SK-N-SH (cell line): ENCODE measurements around the gene FBXW5.

Experiments used
- CHD2 ChIP-seq: fragments of 150-350 bp; IDR thresholded peaks from 2 replicates; pipeline ENCODE4 v1.6.1; 2018; ENCODE audit warnings: low read length; ENCODE audit not compliant: partially characterized antibody
- CTCF ChIP-seq: fragments of 200-600 bp; sonication (generic); IDR thresholded peaks from 2 replicates; pipeline ENCODE4 v1.6.1; 2017; ENCODE audit warnings: antibody characterized with exemption, mild to moderate bottlenecking, moderate library complexity
- ELF1 ChIP-seq: IDR thresholded peaks from 2 replicates; pipeline ENCODE4 v1.4.0; 2012
- EP300 ChIP-seq, 2 experiments: IDR thresholded peaks; 2 replicates each; pipeline versions ENCODE4 v1.4.0 to v1.6.1; 2012; ENCODE audit warnings: borderline replicate concordance in 1 of 2, low read depth in 1 of 2, low read length in 1 of 2
- JUND ChIP-seq: IDR thresholded peaks from 2 replicates; pipeline ENCODE4 v1.4.0; 2012
- MXI1 ChIP-seq: IDR thresholded peaks from 2 replicates; pipeline ENCODE4 v1.6.1; 2012; ENCODE audit warnings: mild to moderate bottlenecking, low read depth, low read length, improper control_type of control experiment
- NRF1 ChIP-seq: IDR thresholded peaks from 2 replicates; pipeline ENCODE4 v1.6.1; 2012; ENCODE audit warnings: low read depth, mild to moderate bottlenecking, low read length
- REST ChIP-seq: IDR thresholded peaks from 2 replicates; pipeline ENCODE4 v1.6.1; 2012; ENCODE audit warnings: mild to moderate bottlenecking, low read depth, low read length, moderate library complexity
- SIN3A ChIP-seq: IDR thresholded peaks from 2 replicates; pipeline ENCODE4 v1.6.1; 2012; ENCODE audit warnings: low read depth, mild to moderate bottlenecking, low read length, moderate library complexity, borderline replicate concordance
- USF1 ChIP-seq: IDR thresholded peaks from 2 replicates; pipeline ENCODE4 v1.4.0; 2012; ENCODE audit warnings: low read depth, borderline replicate concordance
- TF ChIP-seq, protein P1 (sequence below): fragments of 150-350 bp; IDR thresholded peaks from 2 replicates; pipeline ENCODE4 v1.6.1; 2017; ENCODE audit warnings: antibody characterized with exemption, low read length, low read depth, borderline replicate concordance
- TF ChIP-seq, protein P2 (sequence below): IDR thresholded peaks from 2 replicates; pipeline ENCODE4 v1.4.0; 2012; ENCODE audit warnings: low read depth, borderline replicate concordance

GRCh38 chr9:136913701-136914438, 30.7 kb downstream of the FBXW5 start:
- no peak for TF ChIP-seq USF1
- TF ChIP-seq CHD2 = no peak
- no peak for TF ChIP-seq CTCF
- TF ChIP-seq, protein P1, sequence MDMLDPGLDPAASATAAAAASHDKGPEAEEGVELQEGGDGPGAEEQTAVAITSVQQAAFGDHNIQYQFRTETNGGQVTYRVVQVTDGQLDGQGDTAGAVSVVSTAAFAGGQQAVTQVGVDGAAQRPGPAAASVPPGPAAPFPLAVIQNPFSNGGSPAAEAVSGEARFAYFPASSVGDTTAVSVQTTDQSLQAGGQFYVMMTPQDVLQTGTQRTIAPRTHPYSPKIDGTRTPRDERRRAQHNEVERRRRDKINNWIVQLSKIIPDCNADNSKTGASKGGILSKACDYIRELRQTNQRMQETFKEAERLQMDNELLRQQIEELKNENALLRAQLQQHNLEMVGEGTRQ = no peak
- TF ChIP-seq REST = no peak
- TF ChIP-seq SIN3A = no peak
- TF ChIP-seq EP300 (IDR thresholded peaks at IDR 0.05; ENCODE audit: borderline replicate concordance in 1 of 2, low read depth in 1 of 2, low read length in 1 of 2) = no peak
- TF ChIP-seq NRF1 = no peak
- TF ChIP-seq, protein P2, sequence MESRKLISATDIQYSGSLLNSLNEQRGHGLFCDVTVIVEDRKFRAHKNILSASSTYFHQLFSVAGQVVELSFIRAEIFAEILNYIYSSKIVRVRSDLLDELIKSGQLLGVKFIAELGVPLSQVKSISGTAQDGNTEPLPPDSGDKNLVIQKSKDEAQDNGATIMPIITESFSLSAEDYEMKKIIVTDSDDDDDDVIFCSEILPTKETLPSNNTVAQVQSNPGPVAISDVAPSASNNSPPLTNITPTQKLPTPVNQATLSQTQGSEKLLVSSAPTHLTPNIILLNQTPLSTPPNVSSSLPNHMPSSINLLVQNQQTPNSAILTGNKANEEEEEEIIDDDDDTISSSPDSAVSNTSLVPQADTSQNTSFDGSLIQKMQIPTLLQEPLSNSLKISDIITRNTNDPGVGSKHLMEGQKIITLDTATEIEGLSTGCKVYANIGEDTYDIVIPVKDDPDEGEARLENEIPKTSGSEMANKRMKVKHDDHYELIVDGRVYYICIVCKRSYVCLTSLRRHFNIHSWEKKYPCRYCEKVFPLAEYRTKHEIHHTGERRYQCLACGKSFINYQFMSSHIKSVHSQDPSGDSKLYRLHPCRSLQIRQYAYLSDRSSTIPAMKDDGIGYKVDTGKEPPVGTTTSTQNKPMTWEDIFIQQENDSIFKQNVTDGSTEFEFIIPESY = no peak
- no peak for TF ChIP-seq MXI1
- TF ChIP-seq JUND = no peak
- no peak for TF ChIP-seq ELF1
